HG03378 (cell line): ENCODE results near the gene ATP13A3.
"Not testable (repeated sequence)": the region's sequence is repeated elsewhere in the genome, so short reads cannot be mapped to it uniquely, and the experiment has no call there.

Source experiments
- ATAC-seq: cut with Tn5 transposase; IDR thresholded peaks from one replicate; pipeline ENCODE4 v1.9.1; 2021; ENCODE audit warnings: mild to moderate bottlenecking, moderate library complexity; ENCODE audit not compliant: unreplicated experiment

The ATP13A3 gene

GRCh38 chr3:194486540-194487288, at the start of gene ATP13A3:
TSS of gene ATP13A3 (minus strand) at chr3:194487002. CDS start at chr3:194462190, 24,812 bp downstream.
- ATAC-seq: peak; percentile 46

GRCh38 chr3:194535199-194535598, 48.4 kb upstream of the ATP13A3 start:
- not testable (repeated sequence) for ATAC-seq

- ATAC-seq: no peak
Measured at GRCh38 chr3:194534243-194534642, 47.4 kb upstream of the ATP13A3 start.

DNA sequence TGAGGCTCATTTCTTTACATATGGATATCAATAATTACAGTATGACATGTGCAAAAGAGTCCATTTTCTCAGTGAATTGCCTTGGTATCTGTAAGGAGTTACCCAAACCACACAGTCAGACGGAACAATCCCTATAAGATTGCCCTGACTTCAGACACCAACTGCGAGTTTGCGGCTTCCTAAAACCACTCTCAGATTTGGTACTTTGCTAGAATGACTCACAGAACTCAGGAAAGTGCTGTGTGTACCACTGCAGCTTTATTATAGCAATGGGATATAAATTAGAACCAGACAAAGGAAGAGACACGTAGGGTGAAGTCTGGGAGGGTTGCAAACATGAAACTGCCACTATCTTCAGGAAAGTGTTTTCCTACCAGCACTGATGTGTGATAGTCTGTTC, 45.8 kb upstream of the ATP13A3 start:
- no peak for ATAC-seq

DNA sequence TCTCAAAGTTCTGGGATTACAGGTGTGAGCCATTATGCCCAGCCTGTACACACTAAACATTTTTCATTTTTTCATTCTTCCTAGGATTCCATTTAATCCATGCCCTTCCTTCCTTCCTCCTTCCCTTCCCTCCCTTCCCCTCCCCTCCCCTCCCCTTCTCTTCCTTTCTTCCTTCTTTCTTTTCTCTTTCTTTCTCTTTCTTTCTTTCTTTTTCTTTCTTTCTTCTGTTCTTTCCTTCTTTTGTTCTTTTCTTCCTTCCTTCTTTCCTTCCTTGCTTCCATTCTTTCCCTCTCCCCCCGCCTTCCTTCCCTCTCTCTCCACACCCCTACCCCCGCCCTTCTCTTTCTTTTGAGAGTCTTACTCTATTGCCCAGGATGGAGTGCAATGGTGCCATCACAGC, 40.9 kb upstream of the ATP13A3 start:
- ATAC-seq: no peak

DNA sequence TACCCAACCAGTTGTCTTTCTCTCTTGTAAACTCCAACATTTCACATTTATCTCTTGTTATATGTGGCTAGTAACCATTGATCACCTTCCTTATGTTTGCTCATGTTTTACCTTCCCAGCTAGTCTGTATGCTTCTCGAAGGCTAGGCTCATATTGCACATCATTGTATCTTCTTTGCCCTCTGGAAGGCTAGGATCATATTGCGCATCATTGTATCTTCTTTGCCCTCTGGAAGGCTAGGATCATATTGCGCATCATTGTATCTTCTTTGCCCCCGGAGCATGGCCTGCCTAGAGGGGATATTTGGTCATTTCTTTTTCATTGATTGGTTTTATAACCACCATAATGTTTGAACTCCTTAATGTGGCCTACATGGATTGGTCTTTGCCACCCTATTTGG, 39.4 kb upstream of the ATP13A3 start:
- no peak for ATAC-seq

- no peak for ATAC-seq
Measured at GRCh38 chr3:194522579-194523046, 35.8 kb upstream of the ATP13A3 start.

- no peak for ATAC-seq
Measured at GRCh38 chr3:194521510-194522260, 34.9 kb upstream of the ATP13A3 start.

- not testable (repeated sequence) for ATAC-seq
Measured at GRCh38 chr3:194520682-194521162, 33.9 kb upstream of the ATP13A3 start.

DNA sequence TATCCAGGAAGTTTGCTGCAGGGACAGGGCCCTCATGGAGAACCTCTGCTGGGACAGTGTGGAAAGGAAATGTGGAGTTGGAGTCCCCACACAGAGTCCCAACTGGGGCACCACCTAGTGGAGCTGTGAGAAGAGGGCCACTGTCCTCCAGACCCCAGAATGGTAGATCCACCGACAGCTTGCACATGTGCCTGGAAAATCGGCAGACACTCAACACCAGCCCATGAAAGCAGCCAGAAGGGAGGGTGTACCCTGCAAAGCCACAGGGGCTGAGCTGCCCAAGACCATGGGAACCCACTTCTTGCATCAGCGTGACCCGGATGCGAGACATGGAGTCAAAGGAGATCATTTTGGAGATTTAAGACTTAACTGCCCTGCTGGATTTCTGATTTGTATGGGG, 33.4 kb upstream of the ATP13A3 start:
- ATAC-seq: not testable (repeated sequence)

DNA sequence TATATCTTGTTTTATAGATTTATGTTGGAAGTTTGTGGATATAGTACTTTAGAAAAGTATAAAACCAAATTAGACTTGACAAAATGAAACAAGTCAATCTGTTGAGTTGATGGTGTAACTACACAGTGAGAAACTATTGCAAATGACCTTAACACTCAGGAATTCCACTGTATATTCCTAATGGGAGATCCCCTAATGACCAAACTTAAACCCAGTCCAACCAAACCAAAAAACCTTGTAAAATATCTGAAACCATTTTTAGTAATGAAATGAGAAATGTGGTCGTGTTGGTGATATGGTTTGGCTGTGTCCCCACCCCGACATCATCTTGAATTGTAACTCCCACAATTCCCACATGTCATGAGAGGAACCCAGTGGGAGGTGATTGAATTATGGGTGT, 31.9 kb upstream of the ATP13A3 start:
- ATAC-seq: no peak

DNA sequence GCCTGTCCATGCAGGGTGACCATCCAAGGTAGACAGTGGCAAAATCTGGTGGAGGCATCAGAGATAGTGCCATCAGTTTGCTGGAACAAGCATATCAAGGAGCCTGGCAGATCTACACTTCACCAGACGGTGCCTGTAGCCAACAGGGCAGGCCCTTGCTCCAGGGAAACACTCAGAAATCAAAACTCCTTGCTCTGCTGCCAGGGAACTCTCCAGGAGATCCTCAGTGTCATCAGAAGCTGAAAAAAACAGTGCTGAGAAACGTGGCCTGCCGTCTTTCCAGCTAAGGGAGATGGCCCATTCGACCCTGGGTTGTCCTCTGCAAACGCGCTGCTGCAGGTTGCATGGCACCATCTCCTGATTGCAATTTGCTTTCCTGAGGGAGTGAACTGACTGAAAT, 30.5 kb upstream of the ATP13A3 start:
- no peak for ATAC-seq

- ATAC-seq: no peak
Measured at GRCh38 chr3:194514626-194515025, 27.8 kb upstream of the ATP13A3 start.

GRCh38 chr3:194512895-194513601, 26.2 kb upstream of the ATP13A3 start:
- no peak for ATAC-seq

GRCh38 chr3:194508491-194509453, 22.0 kb upstream of the ATP13A3 start:
- ATAC-seq: no peak

- no peak for ATAC-seq
Measured at GRCh38 chr3:194507571-194507970, 20.8 kb upstream of the ATP13A3 start.

DNA sequence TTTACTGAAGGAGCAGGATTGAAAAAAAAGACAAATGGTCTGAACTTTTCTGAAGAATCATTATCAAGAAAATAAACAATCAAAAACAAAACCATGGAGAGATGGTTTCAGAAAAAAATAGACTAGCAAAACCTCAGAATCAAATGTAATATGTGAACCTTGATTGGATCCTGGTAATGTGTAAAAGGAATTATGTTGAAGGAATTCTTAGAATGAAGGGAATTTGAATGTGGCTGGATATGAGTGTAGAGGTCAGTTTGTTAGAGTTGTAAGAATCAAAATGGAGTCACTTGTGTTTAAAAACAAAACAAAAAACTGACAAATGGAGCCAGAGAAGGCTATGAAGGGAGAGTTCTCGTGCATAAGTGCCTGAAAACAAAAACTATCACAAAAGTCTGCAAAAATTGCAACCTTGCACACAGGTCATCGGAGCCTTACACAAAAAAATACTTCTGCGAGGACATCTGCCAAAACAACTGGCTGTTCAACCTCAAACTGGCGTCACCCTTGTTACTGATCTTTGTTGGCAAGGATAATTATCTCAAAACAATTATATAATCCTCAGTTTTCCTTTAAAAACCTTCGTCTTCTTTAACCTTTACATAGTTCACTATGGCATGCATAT, 19.1 kb upstream of the ATP13A3 start:
- ATAC-seq: no peak

- ATAC-seq: no peak
Measured at GRCh38 chr3:194504861-194505260, 18.1 kb upstream of the ATP13A3 start.

- no peak for ATAC-seq
Measured at GRCh38 chr3:194504146-194504545, 17.3 kb upstream of the ATP13A3 start.

GRCh38 chr3:194503081-194503531, 16.3 kb upstream of the ATP13A3 start:
- ATAC-seq: no peak
